Cardiac septum (tissue), 1 donor: ENCODE data around the gene MAP4K2. TPM values are rescaled to one million over a fixed set of nuclear protein-coding genes. Genes with fewer than 3 reads are reported as not detected.
A peak's percentile ranks its signal among the peaks of the same experiment; 100 is the strongest.
"Not testable (repeated sequence)": the region's sequence is repeated elsewhere in the genome, so short reads cannot be mapped to it uniquely, and the experiment has no call there.

Source experiments
- DNase-seq: peaks from one replicate; pipeline ENCODE4 v3.0.0-alpha.2; 2020; ENCODE audit warnings: low spot score
- intact Hi-C: fragments of 100-400 bp; cut with DNase I; formaldehyde crosslinking; loops from one replicate; pipeline ENCODE4 v1.14.0; 2022
- total RNA-seq: library from RNA; stranded (reverse); fragmentation: NEBNext Ultra II Directional; extraction: Animal tissue kit (Norgen Biotek cat#: 25700); gene quantifications from one replicate; pipeline ENCODE4 v1.2.1, GENCODE V29; 2021
- donor health status: DM: no; HTN: no; CAD: no.

MAP4K2 gene
- total RNA-seq, 1 donor from 2014 or later, result 6.7 TPM

DNA sequence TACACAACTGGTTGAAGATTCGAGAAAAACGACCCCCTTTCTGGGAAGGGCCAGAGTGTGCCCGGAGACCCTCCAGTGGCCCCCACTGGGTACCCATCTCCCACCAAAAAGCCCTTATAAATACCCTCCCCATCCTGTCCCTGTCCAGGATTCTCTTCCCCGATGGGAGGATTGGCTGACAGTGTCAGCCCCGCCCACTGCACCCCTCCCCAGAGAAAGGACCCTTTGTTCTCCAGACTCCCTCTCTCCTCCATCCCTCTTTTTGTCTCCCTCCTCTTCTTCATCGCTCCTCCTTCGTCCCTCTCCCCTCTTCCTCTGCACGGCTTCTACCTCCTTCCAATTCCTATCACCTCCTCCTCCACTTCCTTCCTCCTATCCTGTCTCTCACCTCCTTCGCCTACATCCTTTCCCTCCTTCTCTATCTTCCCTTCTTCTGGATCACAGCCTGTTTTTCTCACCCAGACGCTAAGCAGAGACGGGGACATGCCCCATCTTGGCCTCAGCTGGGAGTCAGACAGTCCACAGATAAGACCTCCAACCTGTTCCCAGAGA lies 20.6 kb upstream of the MAP4K2 start:
- no peak for DNase-seq
- intact Hi-C loops, result no loop called here

GRCh38 chr11:64817476-64817875 lies 14.5 kb upstream of the MAP4K2 start:
- DNase-seq, result no peak
- intact Hi-C loops, result no loop called here

DNA sequence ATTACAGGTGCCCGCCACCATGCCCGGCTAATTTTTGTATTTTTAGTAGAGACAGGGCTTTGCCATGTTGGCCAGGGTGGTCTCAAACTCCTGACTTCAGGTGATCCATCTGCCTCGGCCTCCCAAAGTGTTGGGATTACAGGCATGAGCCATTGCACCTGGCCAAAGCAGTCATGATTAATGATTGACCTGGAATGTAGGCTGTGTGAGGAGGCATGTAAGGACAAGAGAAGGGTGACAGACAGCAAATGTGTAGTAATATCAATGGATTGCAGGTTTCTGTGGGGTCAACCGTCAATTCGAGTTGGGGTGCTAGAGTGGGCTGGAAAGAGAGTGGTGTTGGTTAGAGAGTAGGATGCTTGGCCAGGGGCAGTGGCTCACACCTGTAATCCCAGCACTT lies 12.4 kb upstream of the MAP4K2 start:
- DNase-seq, intact Hi-C loops: not testable (repeated sequence)

- DNase-seq, result no peak
- intact Hi-C loops, result no loop called here
Observed at GRCh38 chr11:64814712-64815187, 11.7 kb upstream of the MAP4K2 start.

GRCh38 chr11:64813826-64814225 lies 10.8 kb upstream of the MAP4K2 start:
- intact Hi-C loops, result no loop called here
- no peak for DNase-seq

GRCh38 chr11:64810891-64811272 lies 7.9 kb upstream of the MAP4K2 start:
- intact Hi-C loops, result no loop called here
- no peak for DNase-seq

DNA sequence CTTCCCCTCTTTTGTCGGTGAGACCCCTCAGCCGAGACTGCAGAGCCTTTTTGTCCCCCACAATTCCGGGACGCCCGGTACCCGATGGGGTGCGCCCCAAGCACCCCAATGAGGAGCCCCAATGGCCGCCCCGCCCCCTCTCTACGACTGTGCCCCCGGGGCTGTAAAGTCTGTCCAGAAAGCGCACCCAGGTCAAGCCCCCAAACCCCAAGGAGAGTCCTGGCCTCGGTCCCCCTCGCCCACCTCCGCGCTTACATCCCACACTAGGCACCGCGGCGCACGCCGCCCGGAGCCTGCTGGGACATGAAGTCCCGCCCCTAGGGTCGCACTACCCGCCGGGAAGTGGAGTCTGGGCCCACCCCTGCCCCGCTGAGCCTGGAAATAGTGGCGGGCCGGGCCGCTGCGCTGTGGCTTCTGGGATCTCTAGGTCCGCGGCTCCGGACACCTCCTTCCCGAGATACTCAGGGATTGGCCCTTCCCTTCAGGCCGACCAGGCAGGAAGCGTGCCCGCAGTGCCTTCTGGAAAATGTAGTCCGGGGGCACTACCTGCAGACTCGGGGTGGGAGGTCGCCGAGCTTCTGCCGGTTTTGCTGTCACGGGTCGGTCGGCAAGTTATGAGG lies 7.4 kb upstream of the MAP4K2 start, which contains the start of gene MEN1:
MEN1 (minus strand) TSS at position 281 of the 620 bp plus-strand sequence. CDS start 442 bp downstream, outside the sequence.
- DNase-seq, result peak; percentile 96
- intact Hi-C loops, result no loop called here

- no peak for DNase-seq
- intact Hi-C loops, result no loop called here
Observed at GRCh38 chr11:64809781-64810241, 6.8 kb upstream of the MAP4K2 start.

GRCh38 chr11:64805481-64805880 lies 2.5 kb upstream of the MAP4K2 start:
- DNase-seq, result no peak
- intact Hi-C loops, result no loop called here

DNA sequence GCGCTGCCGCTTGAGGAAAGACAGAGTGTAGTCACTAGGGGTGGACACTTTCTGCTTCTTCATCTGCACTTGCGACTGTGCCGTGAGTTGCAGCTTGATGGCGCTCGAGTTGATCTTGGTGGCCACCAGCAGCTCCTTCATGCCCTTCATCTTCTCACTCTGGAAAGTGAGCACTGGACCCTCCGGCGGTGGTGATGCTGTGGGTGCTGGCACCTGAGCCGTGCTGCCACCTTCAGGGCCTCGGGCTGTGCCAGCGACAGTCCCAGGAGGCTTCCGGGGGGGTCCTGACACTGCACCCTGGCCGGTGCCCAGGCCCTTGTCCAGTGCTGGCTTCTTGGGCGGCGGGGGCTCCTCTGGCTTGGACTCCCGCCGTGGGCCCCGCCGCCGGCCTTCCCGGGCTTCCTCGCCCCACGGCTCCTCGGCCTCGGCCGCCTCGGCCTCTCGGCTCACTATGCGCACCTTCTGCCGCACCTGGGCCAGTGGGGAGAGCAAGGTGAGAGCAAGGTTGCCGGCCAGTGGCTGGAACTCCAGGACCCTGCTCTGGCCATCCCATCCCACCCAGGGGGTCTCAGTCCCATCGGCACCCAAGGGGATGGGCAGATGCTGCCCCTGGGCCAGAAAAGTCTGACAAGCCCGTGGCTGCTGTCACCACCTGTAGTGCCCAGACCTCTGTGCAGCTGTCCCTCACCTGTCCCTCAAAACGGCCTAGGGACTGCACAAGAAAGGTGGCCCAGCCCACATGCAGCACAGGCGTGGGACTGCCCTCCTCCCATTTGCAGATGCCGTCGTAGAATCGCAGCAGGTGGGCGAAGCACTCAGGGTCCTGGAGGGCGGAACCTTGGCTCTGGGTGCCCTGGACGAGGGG lies 1.6 kb upstream of the MAP4K2 start:
- DNase-seq, result no peak
- intact Hi-C loops, result no loop called here

DNA sequence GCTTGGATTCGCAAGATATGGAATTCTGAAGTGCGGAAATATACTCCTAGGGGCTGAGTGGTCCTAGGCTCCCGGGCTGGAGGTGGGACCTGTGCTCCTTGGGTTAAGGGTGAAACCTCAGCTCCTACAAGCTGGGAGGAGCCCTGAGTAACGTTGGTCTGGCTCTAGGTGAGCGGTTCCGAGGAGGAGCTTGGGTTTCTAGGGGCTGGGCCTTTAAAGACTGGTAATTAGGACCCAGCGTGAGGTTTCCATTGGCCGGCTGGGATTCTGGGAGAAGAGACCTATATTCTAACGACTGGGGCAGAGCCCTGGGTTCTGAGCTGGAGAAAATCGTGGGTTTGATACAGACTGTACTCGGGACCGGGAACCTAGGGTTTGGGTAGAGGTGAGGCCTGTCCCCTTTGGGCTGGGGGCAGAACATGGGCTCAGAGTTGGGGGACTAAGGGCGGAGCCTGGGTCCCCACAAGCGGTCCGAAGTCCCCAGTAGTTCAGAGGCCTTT lies 882 bp upstream of the MAP4K2 start:
- no peak for DNase-seq
- intact Hi-C loops, result no loop called here

- intact Hi-C loops, result no loop called here
- no peak for DNase-seq
Observed at GRCh38 chr11:64802370-64803157, 450 bp downstream of the MAP4K2 start.

DNA sequence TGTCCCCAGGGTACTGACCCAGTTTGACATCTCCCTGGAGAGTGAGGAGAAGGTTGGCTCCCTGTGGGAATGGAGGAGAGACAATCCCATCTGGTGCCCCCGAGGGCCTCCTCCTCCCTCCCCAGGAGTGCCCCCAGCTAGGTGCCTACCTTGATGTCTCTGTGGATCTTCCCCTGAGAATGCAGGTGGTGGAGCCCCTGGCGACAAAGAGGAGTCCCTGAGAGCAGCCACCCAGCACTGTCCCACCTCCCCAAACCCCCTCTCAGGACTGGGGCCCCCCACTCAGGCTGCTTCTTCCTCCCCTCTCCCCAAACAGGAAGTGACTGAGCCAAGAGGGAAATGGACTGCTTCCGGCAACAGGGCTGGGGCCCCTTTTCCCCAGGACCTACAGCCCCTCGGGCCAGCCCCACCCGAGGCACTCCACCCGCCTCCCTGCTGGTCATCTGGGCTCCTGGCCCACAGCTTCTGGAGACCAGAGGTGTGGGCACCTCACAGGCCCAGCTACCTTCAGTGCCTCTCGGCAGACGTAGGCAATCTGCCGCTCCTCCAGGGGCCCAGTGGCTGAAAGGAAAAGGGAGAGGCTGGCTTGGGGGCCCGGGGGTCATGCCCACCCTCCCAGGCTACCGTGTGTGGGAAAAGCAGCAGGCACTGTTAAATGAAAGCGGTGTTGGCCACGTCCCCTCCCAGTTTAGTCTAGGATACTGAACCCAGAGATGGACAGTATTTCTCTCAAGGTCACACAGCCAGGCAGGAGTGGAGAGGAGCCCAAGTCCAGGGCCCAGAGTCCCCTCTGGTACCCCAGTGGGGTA lies 1.2 kb downstream of the MAP4K2 start:
- no peak for DNase-seq
- intact Hi-C loops, result no loop called here

DNA sequence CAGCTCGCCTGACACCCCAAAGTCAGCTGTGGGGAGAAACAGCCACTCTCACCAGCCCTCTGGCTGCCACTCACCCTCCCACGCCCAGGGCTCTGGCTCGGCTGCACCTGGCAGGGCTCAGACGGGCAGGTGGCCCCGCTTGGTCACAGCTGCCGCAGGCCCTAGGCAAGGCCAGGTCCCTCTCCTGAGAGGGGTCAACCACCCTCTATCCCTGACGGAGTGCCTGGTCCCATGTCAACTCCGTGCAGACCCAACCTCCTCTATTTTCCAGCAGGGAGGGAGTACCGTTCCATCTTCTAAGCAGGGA lies 1.9 kb downstream of the MAP4K2 start:
- intact Hi-C loops, result no loop called here
- no peak for DNase-seq

DNA sequence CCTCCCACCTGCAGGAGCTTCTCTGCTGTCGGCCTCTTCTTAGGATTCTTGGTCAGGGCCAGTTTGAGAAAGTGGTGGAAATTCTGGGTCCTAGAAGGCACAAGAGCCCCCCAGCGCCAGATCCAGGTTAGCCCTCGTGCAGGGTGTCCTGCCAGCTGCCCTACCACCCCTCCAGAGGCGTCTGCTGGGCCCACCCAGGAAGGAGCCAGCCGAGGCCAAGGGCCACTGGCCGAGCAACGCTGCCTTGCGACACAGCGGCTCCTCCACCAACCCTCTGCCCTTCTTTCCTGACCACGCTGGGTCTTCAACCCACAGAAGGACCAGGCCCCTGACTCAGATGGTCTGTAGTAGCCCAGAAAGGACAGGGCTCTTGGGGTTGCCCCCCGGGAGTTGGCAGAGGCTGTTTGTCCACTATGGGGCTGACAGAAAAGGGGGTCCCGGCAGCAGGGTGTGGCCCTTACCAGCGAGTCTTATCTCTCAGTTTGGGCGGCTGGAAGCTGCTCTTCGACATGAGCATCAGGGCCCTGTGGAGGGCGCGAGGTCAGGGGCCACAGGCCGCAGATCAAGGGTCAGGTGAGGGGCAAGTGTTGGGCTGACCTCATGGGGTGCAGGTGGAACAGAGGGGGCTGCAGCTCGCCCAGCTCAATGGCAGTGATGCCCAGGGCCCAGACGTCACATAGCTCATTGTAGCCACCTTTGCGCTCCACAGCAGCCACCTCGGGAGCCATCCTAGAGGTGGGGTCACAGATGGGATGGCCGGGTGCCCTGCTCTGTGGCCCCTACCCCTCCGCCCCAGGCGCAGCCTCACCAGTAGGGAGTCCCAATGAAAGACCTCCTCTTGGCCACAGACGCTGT lies 2.5 kb downstream of the MAP4K2 start:
- DNase-seq, result no peak

DNA sequence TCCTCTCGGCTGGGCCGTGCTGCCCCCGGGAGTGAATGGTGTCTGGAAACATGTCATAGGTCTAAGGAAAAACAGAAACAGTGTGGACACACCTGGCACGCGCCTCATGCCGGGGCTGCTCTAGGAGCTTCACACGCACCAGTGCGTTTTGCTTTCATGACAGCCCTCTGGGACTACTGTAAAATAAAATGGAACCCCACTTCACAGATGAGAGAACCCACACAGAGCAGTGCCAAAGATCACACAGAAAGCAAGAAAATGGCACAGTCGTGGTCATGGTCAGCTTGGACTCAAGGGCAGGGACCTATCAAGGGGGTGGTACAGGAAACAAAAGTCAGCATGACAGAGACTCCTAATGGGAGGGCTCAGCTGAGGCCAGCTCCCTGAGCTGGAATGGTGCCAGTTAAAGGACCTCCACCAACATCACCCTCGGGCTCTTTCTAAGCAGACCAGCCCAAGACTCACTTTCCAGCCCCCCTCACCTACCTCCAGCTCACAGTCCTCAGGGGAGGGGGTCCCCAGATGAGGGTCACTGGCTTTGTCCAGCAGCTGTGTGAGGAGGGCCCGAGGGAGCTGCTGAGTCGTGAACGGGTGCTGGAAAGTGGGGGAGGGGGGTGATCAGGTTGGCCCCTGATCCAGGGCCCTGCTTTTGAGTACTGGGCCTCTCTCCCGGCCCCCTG lies 3.3 kb downstream of the MAP4K2 start:
- DNase-seq, result no peak
- intact Hi-C loops, result no loop called here

More for the DNA sequence above, 2.5 kb downstream of the MAP4K2 start:
- intact Hi-C loops, result no loop called here

DNA sequence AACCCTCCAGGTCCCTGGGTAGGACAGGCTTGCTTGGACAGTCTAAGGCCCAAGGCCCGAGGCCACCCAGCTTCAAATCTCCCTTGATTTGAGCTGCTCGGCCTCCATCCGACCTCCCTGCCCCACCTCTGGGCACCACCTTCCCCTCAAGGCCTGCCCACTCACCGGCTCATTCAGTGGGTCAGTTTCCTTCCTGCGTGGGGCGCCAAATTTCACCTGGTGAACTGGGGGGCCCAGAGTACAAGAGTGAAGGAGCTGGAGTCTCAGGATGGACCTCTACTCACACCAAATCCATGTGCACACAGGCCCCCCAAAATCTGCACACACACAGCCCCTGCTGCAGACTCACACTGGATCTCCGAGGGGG lies 3.8 kb downstream of the MAP4K2 start:
- DNase-seq, result no peak
- intact Hi-C loops, result no loop called here
